Measurements from ENCODE around the gene NECTIN1. TPM values are rescaled to one million over a fixed set of nuclear protein-coding genes. Genes with fewer than 3 reads are reported as not detected.

Gene NECTIN1
- total RNA-seq, 3 donors from 2014 or later = 19.6 to 48.9 (median 45.1) TPM

- Histone ChIP-seq H3K4me1 (ENCODE audit: low read depth) (peaks cover 10% of the 10 kb centered on the region), H3K9me3 (no peaks in the 10 kb centered on the region), H3K36me3 (ENCODE audit: low read depth) (no peaks in the 10 kb centered on the region), H3K4me3 (no peak overlapping the region)
- no peak for TF ChIP-seq CTCF (IDR thresholded peaks at IDR 0.05)
- intact Hi-C loops (cut with DNase I, micrococcal nuclease) = no loop called here
- DNase-seq (peak in 1 of 3 donors; percentile 19), ATAC-seq (no peak)
Observed at GRCh38 chr11:119716582-119717498, 12.2 kb downstream of the NECTIN1 start.

- intact Hi-C loops (cut with DNase I, micrococcal nuclease) = no loop called here
- Histone ChIP-seq H3K4me1 (ENCODE audit: low read depth) (peaks cover 3% of the 10 kb centered on the region), H3K36me3 (ENCODE audit: low read depth) (no peaks in the 10 kb centered on the region), H3K9me3 (no peaks in the 10 kb centered on the region), H3K4me3 (no peak overlapping the region)
- ATAC-seq (no peak), DNase-seq (peak in 1 of 3 donors; percentile 10)
- no peak for TF ChIP-seq CTCF (IDR thresholded peaks at IDR 0.05)
Observed at GRCh38 chr11:119714590-119714989, 14.4 kb downstream of the NECTIN1 start.

- ATAC-seq (no peak), DNase-seq (peak in 1 of 3 donors; percentile 42)
- Histone ChIP-seq H3K4me1 (ENCODE audit: low read depth) (peaks cover 3% of the 10 kb centered on the region), H3K4me3 (no peak overlapping the region), H3K9me3 (no peaks in the 10 kb centered on the region), H3K36me3 (ENCODE audit: low read depth) (no peaks in the 10 kb centered on the region)
- intact Hi-C loops (cut with DNase I, micrococcal nuclease) = no loop called here
- TF ChIP-seq CTCF (IDR thresholded peaks at IDR 0.05) = no peak
Observed at GRCh38 chr11:119714189-119714588, 14.8 kb downstream of the NECTIN1 start.

- no peaks in the 10 kb centered on the region for H3K36me3 ChIP-seq (ENCODE audit: low read depth)
- DNase-seq (peak in 1 of 3 donors; percentile 20), ATAC-seq (peak; percentile 47)
- peaks cover 3% of the 10 kb centered on the region for H3K4me1 ChIP-seq (ENCODE audit: low read depth)
- no peak overlapping the region for H3K4me3 ChIP-seq
- no peaks in the 10 kb centered on the region for H3K9me3 ChIP-seq
- intact Hi-C loops (cut with DNase I, micrococcal nuclease) = no loop called here
- TF ChIP-seq CTCF (IDR thresholded peaks at IDR 0.05) = no peak
Observed at GRCh38 chr11:119713359-119714040, 15.5 kb downstream of the NECTIN1 start.

GRCh38 chr11:119712459-119713358 lies 16.3 kb downstream of the NECTIN1 start:
- H3K36me3 ChIP-seq (ENCODE audit: low read depth) = no peaks in the 10 kb centered on the region
- no peaks in the 10 kb centered on the region for H3K9me3 ChIP-seq
- no peak overlapping the region for H3K4me3 ChIP-seq
- intact Hi-C loops (cut with DNase I, micrococcal nuclease) = no loop called here
- H3K4me1 ChIP-seq (ENCODE audit: low read depth) = peaks cover 3% of the 10 kb centered on the region
- no peak for TF ChIP-seq CTCF (IDR thresholded peaks at IDR 0.05)
- peak; percentile 7 for ATAC-seq
- peak in 1 of 3 donors; percentile 32 for DNase-seq
